ENCODE results near the gene TMEM151B. TPM values are rescaled to one million over a fixed set of nuclear protein-coding genes. Genes with fewer than 3 reads are reported as not detected.

The TMEM151B gene
- total RNA-seq, 1 donor from 2014 or later, result not detected

GRCh38 chr6:44260451-44261297 is 9.6 kb upstream of the TMEM151B start:
- H3K27ac Mint-ChIP-seq, result peak overlapping the region; percentile 12
- H3K36me3 Mint-ChIP-seq (ENCODE audit: low read depth), result peaks cover 62% of the 10 kb centered on the region
- intact Hi-C loops (cut with micrococcal nuclease), result no loop called here

GRCh38 chr6:44261581-44261980 is 8.7 kb upstream of the TMEM151B start:
- peaks cover 52% of the 10 kb centered on the region for H3K4me1 Mint-ChIP-seq
- no peaks in the 10 kb centered on the region for H3K27me3 Mint-ChIP-seq
- no peak overlapping the region for H3K4me3 Mint-ChIP-seq
- peaks cover 56% of the 10 kb centered on the region for H3K36me3 Mint-ChIP-seq (ENCODE audit: low read depth)
- no peaks in the 10 kb centered on the region for H3K9me3 Mint-ChIP-seq
- intact Hi-C loops (cut with micrococcal nuclease), result no loop called here
- DNase-seq, result no peak
- H3K27ac Mint-ChIP-seq, result peak overlapping the region; percentile 97

More at GRCh38 chr6:44260451-44261297, 9.6 kb upstream of the TMEM151B start:
- H3K4me1 Mint-ChIP-seq, result peaks cover 53% of the 10 kb centered on the region
- peak overlapping the region; percentile 5 for H3K4me3 Mint-ChIP-seq
- no peaks in the 10 kb centered on the region for H3K9me3 Mint-ChIP-seq
- H3K27me3 Mint-ChIP-seq, result no peaks in the 10 kb centered on the region
- no peak for DNase-seq

DNA sequence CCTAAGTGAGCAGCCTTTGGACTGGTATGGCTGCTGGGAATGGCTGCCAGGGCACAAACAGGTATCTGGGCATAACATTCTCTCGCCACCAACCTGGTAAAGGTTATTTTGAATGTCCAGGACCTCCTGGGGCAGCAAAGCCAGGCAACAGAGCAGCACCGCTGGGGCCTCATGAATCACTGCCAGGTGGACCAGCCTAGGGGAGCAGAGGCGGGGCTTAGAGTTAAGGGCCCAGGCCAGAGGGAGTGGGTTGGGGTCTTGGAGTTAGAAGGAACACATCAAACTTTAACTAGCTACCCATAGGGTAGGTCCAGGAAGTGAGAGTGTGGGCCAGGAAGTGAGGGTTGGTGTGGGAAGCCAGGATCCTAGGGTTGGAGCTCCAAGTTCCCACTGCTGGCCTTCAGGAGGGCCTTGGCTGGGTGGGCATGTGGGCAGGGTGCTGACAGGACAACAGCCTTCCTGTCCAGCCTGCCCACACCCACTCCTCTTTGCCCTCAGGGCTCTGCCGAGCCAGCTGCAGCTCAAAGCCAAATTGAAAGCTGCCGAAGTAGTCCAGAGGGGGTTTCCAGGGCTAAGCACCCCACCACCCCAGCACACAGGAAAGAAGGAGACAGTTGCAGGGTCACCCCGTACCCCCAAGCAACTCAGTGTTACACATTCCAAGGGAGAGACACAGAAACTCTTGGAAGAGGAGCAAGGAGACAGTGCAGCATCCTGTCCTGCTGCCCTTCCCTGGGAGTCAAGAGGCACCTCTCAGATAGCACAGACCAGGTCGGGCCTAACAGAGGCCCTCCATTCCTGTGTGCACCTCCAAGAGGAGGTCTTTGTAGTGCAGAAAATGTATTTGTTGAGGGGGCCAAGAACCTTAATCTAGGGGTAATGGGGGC is 7.5 kb upstream of the TMEM151B start:
- Mint-ChIP-seq H3K27me3 (no peaks in the 10 kb centered on the region), H3K36me3 (ENCODE audit: low read depth) (peaks cover 51% of the 10 kb centered on the region), H3K4me3 (peak overlapping the region; percentile 100), H3K27ac (peak overlapping the region; percentile 97), H3K4me1 (peaks cover 57% of the 10 kb centered on the region), H3K9me3 (no peaks in the 10 kb centered on the region)
- DNase-seq, result no peak
- intact Hi-C loops (cut with micrococcal nuclease), result loop anchor here (1.0 kb wide), 1 partner anchor 7 kb away; no protein-coding TSS in a partner anchor

DNA sequence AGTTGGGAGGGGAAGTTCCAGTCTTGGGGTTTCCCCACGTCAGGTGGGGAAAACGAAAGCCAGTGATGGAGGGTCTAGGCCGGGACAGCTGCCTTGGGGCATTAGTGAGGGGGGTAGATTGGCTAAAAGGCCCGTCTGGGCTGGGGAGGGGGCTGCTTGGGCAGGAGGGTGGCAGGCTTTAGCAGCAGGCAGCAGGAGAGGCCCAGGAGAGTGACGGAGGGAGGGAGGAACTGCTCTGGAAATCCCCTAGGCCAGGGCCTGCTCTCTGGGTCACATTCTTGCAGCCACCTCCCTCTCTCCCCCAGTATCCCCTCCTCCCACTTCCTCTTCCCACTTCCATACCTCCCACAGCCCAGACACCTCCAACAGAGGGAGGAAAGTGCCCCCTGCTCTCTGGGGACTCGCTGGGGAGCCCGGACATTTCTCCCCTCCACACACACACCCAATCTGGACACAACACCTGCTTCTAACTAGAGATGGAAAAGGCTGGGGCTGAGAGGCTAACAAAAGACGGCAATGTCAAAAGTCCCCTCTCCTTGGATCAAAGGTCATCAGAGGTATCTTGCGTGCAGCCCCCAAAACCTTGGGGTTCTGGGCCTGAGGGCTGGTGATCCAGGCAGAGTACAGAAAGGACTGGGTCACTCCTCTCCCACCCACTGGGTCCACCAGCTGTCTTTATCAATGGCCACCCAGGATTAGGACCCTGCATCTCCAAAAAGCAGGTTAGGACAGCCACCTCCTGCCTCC is 6.7 kb upstream of the TMEM151B start:
- Mint-ChIP-seq H3K36me3 (ENCODE audit: low read depth) (peaks cover 44% of the 10 kb centered on the region), H3K4me3 (peak overlapping the region; percentile 100), H3K4me1 (peaks cover 52% of the 10 kb centered on the region)

DNA sequence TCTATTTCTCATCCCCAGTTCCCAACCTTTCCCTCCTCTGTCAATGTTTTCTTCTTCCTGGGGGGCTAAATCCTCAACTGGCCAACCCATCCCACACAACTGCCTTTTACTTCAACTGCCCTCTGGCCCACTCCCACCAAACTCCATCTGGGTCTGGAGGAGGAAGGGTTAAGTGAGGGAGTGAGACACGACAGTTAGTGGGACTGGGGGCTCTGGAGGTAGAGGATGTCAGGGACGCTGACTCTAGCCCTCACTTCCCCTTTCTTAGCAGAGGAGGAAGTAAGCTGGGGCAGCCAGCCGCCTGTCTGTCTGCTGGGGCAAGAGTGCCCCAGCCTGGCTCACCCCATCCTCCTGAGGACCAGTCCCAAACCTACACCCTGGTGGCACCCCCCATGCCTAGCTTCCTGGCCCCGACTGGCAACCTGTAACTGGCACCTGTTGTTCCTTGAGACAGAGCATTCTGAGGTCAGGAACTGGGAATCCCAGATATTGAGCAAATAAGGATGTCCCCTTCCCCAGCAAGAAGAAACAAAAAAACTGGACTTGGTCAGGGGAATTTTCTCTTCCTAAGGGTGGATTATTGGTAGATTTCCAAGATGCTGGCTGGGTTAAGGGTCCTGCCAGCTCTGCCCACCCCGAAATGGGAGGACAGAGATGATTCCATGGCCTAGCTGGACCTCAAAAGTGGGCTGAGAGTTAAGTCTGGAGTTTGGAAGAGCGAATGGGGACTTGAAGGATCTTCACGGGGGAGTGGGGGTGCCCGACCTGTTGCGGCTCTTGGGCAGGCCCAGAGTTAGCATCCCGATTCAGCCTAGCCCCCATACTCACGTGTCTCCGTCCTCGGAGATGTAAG is 5.9 kb upstream of the TMEM151B start:
- Mint-ChIP-seq H3K27ac (peak overlapping the region; percentile 97), H3K36me3 (ENCODE audit: low read depth) (peaks cover 38% of the 10 kb centered on the region), H3K9me3 (no peaks in the 10 kb centered on the region), H3K4me3 (peak overlapping the region; percentile 100), H3K4me1 (peaks cover 51% of the 10 kb centered on the region), H3K27me3 (peaks cover 11% of the 10 kb centered on the region)
- DNase-seq, result peak; percentile 82
- intact Hi-C loops (cut with micrococcal nuclease), result loop anchor here (1.0 kb wide), 1 partner anchor 17 kb away; the partner anchor contains the start of gene HSP90AB1

More for the DNA sequence above, 6.7 kb upstream of the TMEM151B start:
- intact Hi-C loops (cut with micrococcal nuclease), result loop anchor here (1.0 kb wide), 1 partner anchor 8 kb away; no protein-coding TSS in a partner anchor
- Mint-ChIP-seq H3K27me3 (peaks cover 3% of the 10 kb centered on the region), H3K27ac (peak overlapping the region; percentile 97), H3K9me3 (no peaks in the 10 kb centered on the region)
- DNase-seq, result peak; percentile 83

- H3K27ac Mint-ChIP-seq, result peak within 1 kb of the TSS; percentile 97
- intact Hi-C loops (cut with micrococcal nuclease), result loop anchor here (1.0 kb wide), 1 partner anchor 18 kb away; the partner anchor contains the start of gene HSP90AB1
- peak within 1 kb of the TSS; percentile 100 for H3K4me3 Mint-ChIP-seq
- DNase-seq, result peak; percentile 98
- no peaks in the 10 kb centered on the region for H3K9me3 Mint-ChIP-seq
- H3K27me3 Mint-ChIP-seq, result peaks cover 19% of the 10 kb centered on the region
- H3K4me1 Mint-ChIP-seq, result peaks cover 59% of the 10 kb centered on the region
- peaks cover 34% of the 10 kb centered on the region for H3K36me3 Mint-ChIP-seq (ENCODE audit: low read depth)
These were observed 5.1 kb upstream of the TMEM151B start, which contains the start of gene NFKBIE for GRCh38 chr6:44265007-44265721. NFKBIE (minus strand) TSS chr6:44265551; CDS start chr6:44265346, 205 bp downstream.

GRCh38 chr6:44265722-44266233 is 4.5 kb upstream of the TMEM151B start:
- DNase-seq, result no peak
- peak overlapping the region; percentile 97 for H3K27ac Mint-ChIP-seq
- peak overlapping the region; percentile 100 for H3K4me3 Mint-ChIP-seq
- H3K9me3 Mint-ChIP-seq, result no peaks in the 10 kb centered on the region
- H3K4me1 Mint-ChIP-seq, result peaks cover 58% of the 10 kb centered on the region
- peaks cover 31% of the 10 kb centered on the region for H3K36me3 Mint-ChIP-seq (ENCODE audit: low read depth)
- intact Hi-C loops (cut with micrococcal nuclease), result loop anchor here (1.0 kb wide), 1 partner anchor 18 kb away; the partner anchor contains the start of gene HSP90AB1
- peaks cover 19% of the 10 kb centered on the region for H3K27me3 Mint-ChIP-seq

- H3K27ac Mint-ChIP-seq, result peak overlapping the region; percentile 81
- no peak for DNase-seq
- intact Hi-C loops (cut with micrococcal nuclease), result no loop called here
- H3K9me3 Mint-ChIP-seq, result no peaks in the 10 kb centered on the region
- H3K36me3 Mint-ChIP-seq (ENCODE audit: low read depth), result peaks cover 25% of the 10 kb centered on the region
- H3K4me3 Mint-ChIP-seq, result peak overlapping the region; percentile 100
- peaks cover 23% of the 10 kb centered on the region for H3K27me3 Mint-ChIP-seq
- H3K4me1 Mint-ChIP-seq, result peaks cover 52% of the 10 kb centered on the region
These were observed 3.9 kb upstream of the TMEM151B start for GRCh38 chr6:44266347-44266746.

DNA sequence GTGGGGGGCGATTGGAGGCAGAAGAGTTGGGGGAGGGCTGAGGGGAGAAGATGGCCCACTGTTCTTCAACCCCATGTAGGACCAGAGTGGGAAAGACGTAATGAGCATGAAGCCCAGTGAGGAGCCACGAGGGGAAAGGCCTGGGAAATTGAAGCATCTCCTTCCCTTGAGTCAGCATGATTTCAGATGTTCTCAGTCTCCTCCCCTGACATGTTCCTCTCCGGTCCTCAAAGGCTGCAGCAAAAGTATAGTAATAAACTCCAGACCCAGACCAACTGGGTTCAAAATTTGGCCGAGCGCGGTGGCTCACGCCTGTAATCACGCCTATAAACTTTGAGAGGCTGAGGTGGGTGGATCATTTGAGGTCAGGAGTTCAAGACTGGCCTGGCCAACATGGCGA is 3.0 kb upstream of the TMEM151B start:
- intact Hi-C loops (cut with micrococcal nuclease), result no loop called here
- Mint-ChIP-seq H3K9me3 (no peaks in the 10 kb centered on the region), H3K4me3 (no peak overlapping the region), H3K4me1 (peaks cover 48% of the 10 kb centered on the region), H3K27me3 (peaks cover 32% of the 10 kb centered on the region), H3K27ac (no peak overlapping the region), H3K36me3 (ENCODE audit: low read depth) (peaks cover 19% of the 10 kb centered on the region)
- no peak for DNase-seq

GRCh38 chr6:44268095-44268628 is 2.1 kb upstream of the TMEM151B start:
- Mint-ChIP-seq H3K27ac (no peak overlapping the region), H3K9me3 (no peaks in the 10 kb centered on the region), H3K27me3 (peaks cover 41% of the 10 kb centered on the region), H3K4me3 (no peak overlapping the region), H3K36me3 (ENCODE audit: low read depth) (peaks cover 10% of the 10 kb centered on the region), H3K4me1 (peaks cover 38% of the 10 kb centered on the region)
- intact Hi-C loops (cut with micrococcal nuclease), result loop anchor here (1.0 to 2.0 kb wide), 5 partner anchors 36 to 189 kb away; partner anchors contain the start of genes AARS2 and CDC5L
- peak; percentile 90 for DNase-seq

DNA sequence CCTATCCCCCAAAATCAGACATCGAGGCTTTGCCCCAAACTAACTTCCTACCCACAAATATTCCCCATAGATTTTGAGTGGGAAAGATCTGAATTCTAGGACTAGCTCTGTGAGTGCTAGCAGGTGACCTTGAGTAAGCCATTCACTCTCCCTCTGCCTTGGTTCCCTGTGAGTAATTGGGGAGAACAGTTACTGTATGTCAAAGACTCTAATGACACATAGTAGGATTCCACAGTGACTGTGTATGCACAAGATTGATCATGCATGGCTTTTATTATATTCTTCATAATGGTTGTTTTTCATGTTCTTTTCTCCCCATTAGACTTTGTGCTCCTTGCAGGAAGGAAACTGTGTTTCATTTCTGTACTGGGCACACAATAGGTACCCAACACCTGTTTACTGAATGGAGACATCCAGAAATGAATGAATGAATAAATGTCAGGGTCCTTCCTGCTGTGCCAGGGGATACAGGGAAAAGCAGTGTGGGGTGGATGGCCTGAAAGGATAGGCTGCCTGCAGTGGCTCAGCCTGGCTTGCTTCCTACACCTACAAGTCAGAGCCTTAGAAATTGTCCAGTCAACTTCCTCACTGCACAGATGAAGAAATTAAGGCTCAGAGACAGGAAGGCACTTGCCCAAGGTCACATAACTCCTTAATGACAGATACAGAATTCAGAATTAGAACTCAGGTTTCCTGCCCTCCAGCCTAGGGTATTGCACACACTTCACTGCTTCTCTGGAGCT is 901 bp upstream of the TMEM151B start:
- intact Hi-C loops (cut with micrococcal nuclease), result loop anchor here (2.0 kb wide), 2 partner anchors 117 to 187 kb away; partner anchors contain the start of gene CDC5L
- H3K4me1 Mint-ChIP-seq, result peaks cover 31% of the 10 kb centered on the region
- no peaks in the 10 kb centered on the region for H3K9me3 Mint-ChIP-seq
- peak; percentile 62 for DNase-seq
- no peak overlapping the region for H3K27ac Mint-ChIP-seq
- peaks cover 50% of the 10 kb centered on the region for H3K27me3 Mint-ChIP-seq
- peaks cover 3% of the 10 kb centered on the region for H3K36me3 Mint-ChIP-seq (ENCODE audit: low read depth)
- peak overlapping the region; percentile 77 for H3K4me3 Mint-ChIP-seq
